GM12864 (cell line): ENCODE data around the gene DRC7.

Experiments
- DNase-seq: peaks from one replicate; pipeline ENCODE4 v3.0.0-alpha.2; 2011; ENCODE audit warnings: low read depth
- H3K4me3 ChIP-seq: 2 replicates; pipeline ENCODE4 v1.5.1; 2011; ENCODE audit warnings: mild to moderate bottlenecking, low read depth, low read length, control low read depth
- TF ChIP-seq, protein P1 (sequence below): IDR thresholded peaks from 2 replicates; pipeline ENCODE4 v1.5.1; 2011; ENCODE audit warnings: low read depth, mild to moderate bottlenecking, moderate library complexity, low read length, control low read depth, inconsistent platforms; ENCODE audit errors: missing control alignments

Gene DRC7

DNA sequence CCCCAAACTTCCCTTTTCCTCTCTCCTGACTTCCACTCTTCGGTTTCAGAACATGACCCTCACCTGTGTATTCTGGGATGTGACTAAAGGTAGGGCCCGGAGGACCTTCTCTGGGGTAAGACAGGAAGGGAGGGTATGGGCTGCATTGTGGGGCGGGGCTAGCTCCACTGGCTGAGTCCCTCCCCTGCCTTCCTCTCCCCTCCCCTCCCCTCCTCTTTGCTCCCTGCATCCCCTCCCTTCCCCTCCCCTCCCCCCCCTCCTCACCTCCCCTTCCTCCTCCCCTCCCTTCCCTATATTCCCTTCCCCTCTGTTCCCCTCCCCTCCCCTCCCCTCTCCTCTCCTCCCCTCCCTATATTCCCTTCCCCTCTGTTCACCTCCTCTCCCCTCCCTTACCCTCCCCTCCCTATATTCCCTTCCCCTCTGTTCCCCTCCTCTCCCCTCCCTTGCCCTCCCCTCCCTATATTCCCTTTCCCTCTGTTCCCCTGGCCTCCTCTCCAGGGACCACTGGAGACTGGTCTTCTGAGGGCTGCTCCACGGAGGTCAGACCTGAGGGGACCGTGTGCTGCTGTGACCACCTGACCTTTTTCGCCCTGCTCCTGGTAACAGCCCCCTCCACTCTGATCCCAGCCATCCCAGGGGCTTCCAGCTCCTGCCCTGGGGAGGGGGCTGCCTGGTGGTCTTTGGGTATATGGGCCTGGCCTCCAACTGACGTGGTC lies 14.7 kb upstream of the DRC7 start:
- TF ChIP-seq, protein P1, sequence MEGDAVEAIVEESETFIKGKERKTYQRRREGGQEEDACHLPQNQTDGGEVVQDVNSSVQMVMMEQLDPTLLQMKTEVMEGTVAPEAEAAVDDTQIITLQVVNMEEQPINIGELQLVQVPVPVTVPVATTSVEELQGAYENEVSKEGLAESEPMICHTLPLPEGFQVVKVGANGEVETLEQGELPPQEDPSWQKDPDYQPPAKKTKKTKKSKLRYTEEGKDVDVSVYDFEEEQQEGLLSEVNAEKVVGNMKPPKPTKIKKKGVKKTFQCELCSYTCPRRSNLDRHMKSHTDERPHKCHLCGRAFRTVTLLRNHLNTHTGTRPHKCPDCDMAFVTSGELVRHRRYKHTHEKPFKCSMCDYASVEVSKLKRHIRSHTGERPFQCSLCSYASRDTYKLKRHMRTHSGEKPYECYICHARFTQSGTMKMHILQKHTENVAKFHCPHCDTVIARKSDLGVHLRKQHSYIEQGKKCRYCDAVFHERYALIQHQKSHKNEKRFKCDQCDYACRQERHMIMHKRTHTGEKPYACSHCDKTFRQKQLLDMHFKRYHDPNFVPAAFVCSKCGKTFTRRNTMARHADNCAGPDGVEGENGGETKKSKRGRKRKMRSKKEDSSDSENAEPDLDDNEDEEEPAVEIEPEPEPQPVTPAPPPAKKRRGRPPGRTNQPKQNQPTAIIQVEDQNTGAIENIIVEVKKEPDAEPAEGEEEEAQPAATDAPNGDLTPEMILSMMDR = no peak
- H3K4me3 ChIP-seq = no peak overlapping the region
- no peak for DNase-seq

DNA sequence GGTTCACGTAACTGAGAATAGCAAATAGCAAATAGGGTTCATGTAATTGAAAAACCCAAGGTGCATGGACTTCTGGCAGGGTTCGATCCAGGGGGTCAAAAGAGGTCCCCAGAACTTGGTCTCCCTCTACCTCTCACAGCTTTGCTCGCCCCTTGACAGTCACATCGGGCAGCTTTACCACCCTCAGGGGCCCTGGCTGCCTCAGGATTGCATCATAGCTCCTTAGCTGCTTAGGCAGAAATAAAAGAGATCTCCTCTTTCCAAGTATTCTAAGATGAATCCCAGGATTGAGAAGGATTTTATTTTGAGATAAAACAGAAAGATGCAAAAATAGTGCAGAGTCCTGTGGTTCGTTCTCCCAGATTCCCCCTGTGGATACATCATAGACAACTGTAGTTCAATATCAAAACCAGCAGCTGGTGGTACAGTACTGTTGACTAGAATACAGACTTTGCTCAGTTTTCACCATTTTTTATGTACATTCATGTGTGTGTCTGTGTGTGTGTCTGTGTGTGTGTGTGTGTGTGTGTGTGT lies 13.7 kb upstream of the DRC7 start:
- DNase-seq = no peak
- no peak overlapping the region for H3K4me3 ChIP-seq
- TF ChIP-seq, protein P1 = no peak

DNA sequence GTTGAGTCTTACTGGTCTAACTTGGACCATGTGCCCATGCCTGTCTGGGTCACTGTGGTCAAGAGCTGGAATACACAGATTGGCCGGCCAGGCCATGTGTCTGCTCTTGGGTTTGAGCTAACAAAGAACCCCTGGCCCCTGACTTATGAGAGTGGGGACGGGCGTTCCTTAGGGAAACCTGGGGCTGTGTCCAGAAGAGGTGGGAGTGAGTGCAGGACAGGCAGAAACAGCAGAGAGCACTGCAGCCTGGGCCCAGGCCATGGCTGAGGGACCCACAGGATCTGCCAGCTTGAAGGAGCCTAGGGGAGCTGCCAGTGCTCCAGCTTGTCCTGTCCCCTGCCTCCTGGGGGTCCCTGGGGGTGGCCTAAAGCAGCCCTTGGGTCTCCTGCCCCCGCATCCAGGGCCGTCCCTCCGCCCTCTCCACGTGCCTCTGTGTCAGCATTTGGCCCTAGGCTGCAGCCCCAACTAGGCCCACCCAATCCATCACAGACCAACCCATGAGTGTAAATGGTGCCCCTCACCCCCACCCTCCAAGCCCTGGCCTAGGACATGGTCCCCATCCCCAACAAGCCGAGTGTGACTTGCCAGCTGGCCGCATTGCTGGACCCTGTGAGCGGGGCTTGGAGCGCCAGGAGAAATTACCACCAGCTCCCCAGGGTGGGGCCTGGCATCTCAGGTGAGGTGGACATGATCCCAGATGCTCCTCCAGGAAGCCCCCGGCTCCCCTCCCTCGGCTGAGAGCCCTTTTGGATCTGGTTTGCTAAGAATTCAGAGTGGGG lies 12.5 kb upstream of the DRC7 start:
- TF ChIP-seq, protein P1 = no peak
- H3K4me3 ChIP-seq = no peak overlapping the region
- no peak for DNase-seq

DNA sequence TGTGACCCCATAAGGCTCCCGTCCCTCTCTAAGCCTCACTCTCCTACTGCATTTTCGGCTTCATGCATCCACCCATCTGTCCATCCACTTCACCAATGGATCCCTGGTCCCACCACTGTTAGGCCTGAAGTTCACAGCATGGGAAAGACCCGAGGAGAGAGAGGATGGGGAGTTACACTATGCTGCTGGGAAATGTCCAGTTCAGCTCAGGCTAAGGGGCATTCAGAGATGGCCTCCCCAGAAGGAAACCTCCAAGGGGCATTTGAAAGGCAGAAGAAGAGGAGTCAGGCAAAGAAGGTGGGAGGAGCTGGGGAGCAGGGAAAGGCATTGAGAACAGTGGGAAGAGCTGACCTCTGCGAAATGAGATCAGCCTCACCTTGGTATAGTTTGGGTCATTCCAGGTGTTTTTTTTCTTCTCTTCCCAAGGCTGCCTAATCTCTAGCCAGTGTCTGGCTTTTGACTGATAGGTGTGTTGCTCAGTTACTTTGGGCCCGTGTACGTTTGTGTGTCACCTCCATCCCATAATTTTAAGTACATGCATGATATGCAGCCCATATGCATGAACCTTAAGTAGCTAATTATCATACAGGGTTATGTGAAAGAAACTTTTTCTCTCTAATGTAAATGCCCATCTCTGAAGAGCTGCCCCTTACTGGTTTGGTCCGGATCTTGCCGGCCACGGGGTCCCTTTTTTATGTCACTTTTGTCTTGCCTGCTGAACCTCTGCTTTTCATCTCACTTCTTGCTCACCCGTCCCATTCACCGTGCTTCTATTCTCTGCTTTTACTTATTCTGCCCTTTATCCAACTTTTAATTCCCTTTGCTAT lies 11.6 kb upstream of the DRC7 start:
- no peak overlapping the region for H3K4me3 ChIP-seq
- TF ChIP-seq, protein P1 = no peak
- no peak for DNase-seq

DNA sequence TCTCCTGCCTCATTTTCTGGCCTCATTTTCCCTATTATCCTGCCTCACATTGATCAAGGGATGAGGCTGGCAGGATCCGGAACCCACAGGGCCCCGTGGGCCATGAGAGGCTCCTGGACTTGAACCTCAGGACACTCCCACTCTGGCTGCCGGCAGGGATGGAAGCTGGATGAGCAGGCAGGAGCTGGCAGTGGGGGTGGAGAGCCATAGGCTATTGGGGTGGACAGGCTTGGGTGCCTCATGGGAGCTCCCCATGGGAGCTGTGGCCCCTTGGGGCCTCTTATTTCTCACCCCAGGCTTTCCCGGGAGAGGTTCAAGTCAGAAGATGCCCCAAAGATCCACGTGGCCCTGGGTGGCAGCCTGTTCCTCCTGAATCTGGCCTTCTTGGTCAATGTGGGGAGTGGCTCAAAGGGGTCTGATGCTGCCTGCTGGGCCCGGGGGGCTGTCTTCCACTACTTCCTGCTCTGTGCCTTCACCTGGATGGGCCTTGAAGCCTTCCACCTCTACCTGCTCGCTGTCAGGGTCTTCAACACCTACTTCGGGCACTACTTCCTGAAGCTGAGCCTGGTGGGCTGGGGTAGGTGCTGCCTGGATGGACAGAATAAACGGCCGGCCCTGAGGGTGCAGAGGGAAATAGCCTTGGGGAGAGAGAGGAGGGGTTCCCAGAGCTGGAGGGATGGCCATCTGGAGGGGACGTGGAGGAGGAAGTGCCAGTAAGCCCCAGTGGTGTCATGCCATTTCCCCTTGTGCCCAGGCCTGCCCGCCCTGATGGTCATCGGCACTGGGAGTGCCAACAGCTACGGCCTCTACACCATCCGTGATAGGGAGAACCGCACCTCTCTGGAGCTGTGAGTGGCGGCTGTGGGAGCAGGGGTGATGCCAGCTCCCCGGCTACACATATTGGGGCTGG lies 10.7 kb upstream of the DRC7 start:
- DNase-seq = no peak
- TF ChIP-seq, protein P1 = no peak

More for the DNA sequence above, 10.7 kb upstream of the DRC7 start:
- no peak overlapping the region for H3K4me3 ChIP-seq
